Esophagus squamous epithelium (tissue), 5 donors: Measurements from ENCODE around the gene PTP4A1. TPM values are rescaled to one million over a fixed set of nuclear protein-coding genes. Genes with fewer than 3 reads are reported as not detected.

Experiments
- DNase-seq: peaks from one replicate; lab custom pipeline; 2025; lab: John Stamatoyannopoulos, UW
- H3K27ac ChIP-seq, 4 donors: fragments of 200-600 bp; sonication (generic); one replicate each; pipeline ENCODE4 v1.5.1; 2016 to 2019; ENCODE audit warnings: mild to moderate bottlenecking in 1 of 4
- H3K27me3 ChIP-seq, 4 donors: fragments of 200-600 bp; sonication (generic); 1 replicate in 3 of 4; 2 replicates in 1 of 4; pipeline versions ENCODE4 v1.5.1 to v1.6.0; 2017 to 2021; ENCODE audit warnings: antibody characterized with exemption in 1 of 4
- H3K36me3 ChIP-seq, 3 donors: fragments of 200-600 bp; sonication (generic); one replicate each; pipeline ENCODE4 v1.5.1; 2016 to 2019
- H3K4me1 ChIP-seq, 3 donors: fragments of 200-600 bp; sonication (generic); one replicate each; pipeline ENCODE4 v1.5.1; 2017 to 2019
- H3K4me3 ChIP-seq, 4 donors: fragments of 200-600 bp; sonication (generic); 1 replicate in 3 of 4; 2 replicates in 1 of 4; pipeline ENCODE4 v1.5.1; 2016 to 2019; ENCODE audit warnings: mild to moderate bottlenecking in 2 of 4, moderate library complexity in 1 of 4
- H3K9me3 ChIP-seq, 3 donors: fragments of 200-600 bp; sonication (generic); one replicate each; pipeline ENCODE4 v1.5.1; 2016 to 2019
- CTCF ChIP-seq, 6 experiments: fragments of 450-650 bp in 4 of 6; fragments of 200-600 bp in 2 of 6; sonication (generic) in 2 of 6; IDR thresholded peaks; one replicate each; pipeline ENCODE4 v1.5.1; 2016 to 2019; ENCODE audit warnings: antibody characterized with exemption in 6 of 6, mild to moderate bottlenecking in 4 of 6, moderate library complexity in 4 of 6
- POLR2A ChIP-seq, 4 donors: fragments of 450-650 bp; IDR thresholded peaks; one replicate each; pipeline ENCODE4 v1.6.1; 2017; ENCODE audit warnings: antibody characterized with exemption in 4 of 4, mild to moderate bottlenecking in 4 of 4, moderate library complexity in 3 of 4
- WGBS, 2 donors: methylation state at CpG; one replicate each; pipeline ENCODE4 v1.1.5; 2018; 5-methylcytosine and 5-hydroxymethylcytosine counted together
- intact Hi-C: fragments of 100-400 bp; cut with DNase I; formaldehyde crosslinking; loops from one replicate; pipeline ENCODE4 v1.15.0; 2022
- total RNA-seq, 4 donors: library from RNA; depleted of rRNA; stranded (reverse); fragments of >200 nt; gene quantifications; one replicate each; pipeline ENCODE4 v1.1.0, GENCODE V29; 2016
- donor health status: DM: yes; HTN: yes; CAD: no.

The PTP4A1 gene
- total RNA-seq, 4 donors from 2014 or later = 30.9 to 73.7 (median 39.8) TPM

DNA sequence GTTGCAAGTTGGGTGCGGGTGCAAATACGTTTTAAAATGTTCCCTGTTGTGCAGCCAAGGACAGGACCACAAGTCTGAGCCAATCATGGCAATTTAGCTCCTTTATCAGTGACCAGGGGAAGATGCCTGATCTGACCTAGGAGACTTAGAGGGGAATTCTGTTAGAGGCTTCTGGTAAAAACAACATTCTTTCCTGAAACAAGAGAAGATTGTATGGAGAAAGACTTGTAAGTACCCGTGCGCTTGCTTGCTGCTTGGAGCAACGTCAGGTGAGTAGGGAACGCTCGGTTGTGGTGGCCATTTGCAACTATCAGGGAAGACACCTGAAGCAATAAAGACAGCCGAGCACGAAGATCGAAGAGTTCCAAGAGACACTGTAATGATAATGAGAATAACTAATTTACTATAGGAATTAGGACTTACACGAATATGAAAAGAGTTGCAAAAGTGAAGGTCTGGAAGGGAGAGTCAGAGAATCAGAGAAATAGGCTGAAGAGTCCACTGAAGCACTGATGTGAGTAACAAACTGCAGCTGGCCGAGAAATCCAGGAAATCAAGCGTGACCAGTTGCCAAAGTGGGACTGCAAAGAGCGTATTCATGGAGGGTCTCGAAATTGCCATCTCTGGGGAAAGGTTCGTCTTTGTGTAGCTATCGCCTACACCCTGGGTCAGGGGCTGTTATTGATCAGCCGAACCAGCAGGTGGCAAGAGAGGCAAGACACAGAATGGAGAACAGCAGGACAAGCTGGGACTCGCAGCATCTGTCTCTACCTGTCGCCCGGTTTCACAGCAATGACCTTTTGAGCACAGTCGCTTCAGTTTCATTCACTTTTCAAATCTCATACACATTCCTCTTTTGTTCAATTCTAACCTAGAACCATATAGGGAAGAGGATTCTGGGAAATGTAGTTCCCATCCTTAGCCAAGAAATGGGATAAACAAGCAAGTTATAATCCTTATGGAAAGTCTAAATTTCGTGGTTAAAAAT is 26.1 kb downstream of the PTP4A1 start:
- Histone ChIP-seq H3K4me3 (peak overlapping the region; percentile 26 to 68 (median 42)), H3K36me3 (no peaks in the 10 kb centered on the region), H3K9me3 (no peaks in the 10 kb centered on the region), H3K4me1 (peaks cover 0 to 16% (median 8%) of the 10 kb centered on the region in 3 donors), H3K27me3 (peaks cover 0 to 7% (median 0%) of the 10 kb centered on the region in 4 donors), H3K27ac (no peak overlapping the region)
- intact Hi-C loops = loop anchor here (5.0 kb wide), 1 partner anchor 164 kb away; no protein-coding TSS in a partner anchor
- peak; percentile 13 for DNase-seq
- WGBS, 2 donors = 1 to 2% methylated on average over 23 of the region's 23 CpGs
- TF ChIP-seq POLR2A (IDR thresholded peaks at IDR 0.05) (no peak), CTCF (IDR thresholded peaks at IDR 0.05) (peak; percentile 47 to 87 (median 80))

- peaks cover 0 to 7% (median 0%) of the 10 kb centered on the region in 4 donors for H3K27me3 ChIP-seq
- intact Hi-C loops = loop anchor here (5.0 kb wide), 1 partner anchor 163 kb away; no protein-coding TSS in a partner anchor
- H3K4me3 ChIP-seq = no peak overlapping the region
- TF ChIP-seq POLR2A (IDR thresholded peaks at IDR 0.05) (no peak), CTCF (IDR thresholded peaks at IDR 0.05) (no peak)
- H3K27ac ChIP-seq = no peak overlapping the region
- WGBS, 2 donors = 74 to 85% methylated on average over 5 to 7 of the region's 7 CpGs
- no peaks in the 10 kb centered on the region for H3K36me3 ChIP-seq
- no peaks in the 10 kb centered on the region for H3K9me3 ChIP-seq
- peaks cover 0 to 16% (median 8%) of the 10 kb centered on the region in 3 donors for H3K4me1 ChIP-seq
- no peak for DNase-seq
These were observed 27.0 kb downstream of the PTP4A1 start for GRCh38 chr6:63599243-63599642.

- H3K27ac ChIP-seq = no peak overlapping the region
- WGBS, 2 donors = 53 to 69% methylated on average over 6 of the region's 6 CpGs
- no peaks in the 10 kb centered on the region for H3K9me3 ChIP-seq
- no peaks in the 10 kb centered on the region for H3K36me3 ChIP-seq
- peaks cover 0 to 7% (median 0%) of the 10 kb centered on the region in 4 donors for H3K27me3 ChIP-seq
- intact Hi-C loops = no loop called here
- peaks cover 0 to 16% (median 8%) of the 10 kb centered on the region in 3 donors for H3K4me1 ChIP-seq
- no peak for DNase-seq
- TF ChIP-seq POLR2A (IDR thresholded peaks at IDR 0.05) (no peak), CTCF (IDR thresholded peaks at IDR 0.05) (no peak)
- no peak overlapping the region for H3K4me3 ChIP-seq
These were observed 27.9 kb downstream of the PTP4A1 start for GRCh38 chr6:63600136-63600535.

- no peak for DNase-seq
- Histone ChIP-seq H3K9me3 (no peaks in the 10 kb centered on the region), H3K27ac (no peak overlapping the region), H3K4me1 (no peaks in the 10 kb centered on the region), H3K36me3 (no peaks in the 10 kb centered on the region), H3K4me3 (no peak overlapping the region), H3K27me3 (no peaks in the 10 kb centered on the region)
- TF ChIP-seq POLR2A (IDR thresholded peaks at IDR 0.05) (no peak), CTCF (IDR thresholded peaks at IDR 0.05) (no peak)
- 83 to 100% methylated on average over 1 of the region's 1 CpG for WGBS, 2 donors
- intact Hi-C loops = no loop called here
These were observed 37.0 kb downstream of the PTP4A1 start for GRCh38 chr6:63609231-63609630.

DNA sequence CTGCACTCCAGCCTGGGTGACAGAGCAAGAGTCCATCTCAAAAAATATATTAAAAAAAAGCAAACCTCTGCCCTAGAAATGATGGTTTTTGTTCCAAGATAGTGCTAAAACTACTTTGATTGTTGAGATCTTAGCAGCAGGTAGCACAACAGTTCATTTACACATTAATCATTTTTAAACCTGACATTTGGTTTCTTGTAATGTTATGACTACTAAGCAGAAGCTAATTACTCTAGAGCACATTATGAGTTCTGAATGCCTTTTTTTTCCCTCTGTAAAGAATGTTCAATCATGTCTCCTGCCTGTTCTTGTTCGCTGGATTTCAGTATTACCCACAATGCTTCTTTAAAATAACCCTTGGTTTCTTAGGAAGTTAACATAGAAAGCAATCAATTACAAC is 38.7 kb downstream of the PTP4A1 start:
- 5 to 19% methylated on average over 1 of the region's 1 CpG for WGBS, 2 donors
- Histone ChIP-seq H3K36me3 (no peaks in the 10 kb centered on the region), H3K27ac (no peak overlapping the region), H3K4me3 (no peak overlapping the region), H3K27me3 (no peaks in the 10 kb centered on the region), H3K9me3 (no peaks in the 10 kb centered on the region), H3K4me1 (no peaks in the 10 kb centered on the region)
- intact Hi-C loops = no loop called here
- TF ChIP-seq POLR2A (IDR thresholded peaks at IDR 0.05) (no peak), CTCF (IDR thresholded peaks at IDR 0.05) (no peak)
- no peak for DNase-seq
